ENCODE measurements around the gene CEP104.

The CEP104 gene

DNA sequence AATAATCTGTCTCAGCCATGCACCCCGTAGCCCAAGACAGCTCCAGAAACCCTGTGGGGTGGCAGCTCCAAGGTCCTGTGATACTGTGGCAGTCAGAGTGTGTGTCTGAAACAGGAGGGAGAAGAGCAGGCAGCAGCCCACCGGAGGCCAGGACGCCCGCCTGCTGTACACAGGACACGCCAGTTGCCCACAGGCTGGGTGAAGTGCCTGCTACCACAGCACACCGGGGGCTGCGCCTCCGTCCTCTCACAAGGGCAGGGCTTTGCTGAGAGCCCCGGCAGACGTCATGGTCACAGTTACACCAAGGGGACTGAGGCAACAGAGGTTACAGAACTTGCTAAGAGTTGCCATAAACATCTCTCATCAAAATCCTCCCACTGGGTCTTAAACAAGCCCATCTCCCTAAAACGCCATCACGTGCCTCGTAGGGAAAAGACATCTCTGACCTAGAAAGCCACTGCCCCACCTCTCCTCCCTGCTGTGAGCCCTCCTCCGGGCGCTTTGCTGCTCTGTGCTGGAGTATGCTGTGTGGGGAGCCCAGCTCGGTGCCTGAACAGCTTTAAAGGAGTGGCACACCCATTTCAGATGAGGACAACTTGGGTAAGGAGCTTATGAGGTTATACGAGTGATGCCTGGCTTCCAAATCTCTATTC lies 37.7 kb upstream of the CEP104 start:
- no peak for DNase-seq (ENCODE audit: low read depth)

DNA sequence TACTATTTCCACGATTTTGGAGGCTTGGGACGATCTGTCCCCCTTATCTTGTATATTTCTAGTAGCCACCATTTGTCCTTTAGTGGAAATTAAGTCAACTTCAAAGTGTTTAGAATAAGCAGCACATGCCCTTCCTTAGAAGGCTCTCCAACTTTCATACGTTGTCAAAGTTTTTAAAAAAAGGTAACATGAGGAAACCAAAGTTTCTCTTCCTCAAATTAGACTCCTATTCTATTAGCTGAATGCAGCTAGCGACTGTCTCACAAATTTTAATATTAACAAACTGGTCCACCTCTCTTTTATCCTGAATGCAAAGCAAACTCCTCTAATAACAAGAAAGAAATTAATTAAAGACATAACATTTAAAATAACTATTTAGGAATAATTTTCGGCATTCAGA lies 36.2 kb upstream of the CEP104 start:
- no peak for DNase-seq (ENCODE audit: low read depth)

DNA sequence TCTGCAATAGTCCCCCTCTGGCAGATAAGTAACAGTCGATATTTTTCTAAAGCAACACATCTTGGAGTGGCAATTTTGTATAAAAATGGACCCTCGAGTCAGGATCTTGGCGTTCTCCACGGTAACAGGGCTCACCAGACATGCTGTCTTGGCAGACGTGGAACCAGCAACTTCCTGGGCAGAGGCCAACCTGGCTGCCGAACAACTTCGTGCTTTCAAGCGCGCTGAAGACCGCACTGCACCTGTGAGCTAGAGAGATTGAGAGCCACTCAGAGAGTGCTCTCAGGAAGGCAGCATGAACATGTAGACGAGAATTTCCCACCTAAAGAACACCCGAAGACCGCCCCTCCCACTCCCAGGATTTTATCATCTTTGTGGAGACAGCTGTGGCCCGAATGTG lies 35.7 kb upstream of the CEP104 start:
- no peak for DNase-seq (ENCODE audit: low read depth)

DNA sequence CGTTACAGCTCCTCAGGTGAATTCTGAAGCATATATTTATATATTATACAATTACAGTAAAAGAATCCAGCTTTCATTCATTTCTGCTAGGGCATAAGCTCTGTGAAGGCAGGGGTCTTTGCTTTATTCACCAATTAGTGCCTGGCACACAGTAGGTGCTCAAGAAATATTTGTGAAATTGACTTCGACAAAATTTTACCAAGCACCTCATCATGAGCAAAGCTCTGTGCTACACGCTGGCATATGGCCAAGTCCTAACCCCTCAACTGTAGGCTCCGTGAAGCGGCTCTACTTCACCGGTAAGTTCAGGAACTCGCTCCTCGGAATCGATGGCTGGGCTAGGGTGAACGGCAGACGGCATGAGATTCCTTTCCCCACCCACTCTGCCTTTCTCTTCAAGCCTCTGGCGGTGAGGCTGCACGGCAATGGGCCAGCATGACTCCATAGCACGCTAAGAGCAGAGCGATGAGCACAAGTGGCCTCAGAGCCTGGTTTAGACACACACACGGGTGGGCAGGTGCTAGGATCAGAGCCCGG lies 34.4 kb upstream of the CEP104 start:
- no peak for DNase-seq (ENCODE audit: low read depth)

DNA sequence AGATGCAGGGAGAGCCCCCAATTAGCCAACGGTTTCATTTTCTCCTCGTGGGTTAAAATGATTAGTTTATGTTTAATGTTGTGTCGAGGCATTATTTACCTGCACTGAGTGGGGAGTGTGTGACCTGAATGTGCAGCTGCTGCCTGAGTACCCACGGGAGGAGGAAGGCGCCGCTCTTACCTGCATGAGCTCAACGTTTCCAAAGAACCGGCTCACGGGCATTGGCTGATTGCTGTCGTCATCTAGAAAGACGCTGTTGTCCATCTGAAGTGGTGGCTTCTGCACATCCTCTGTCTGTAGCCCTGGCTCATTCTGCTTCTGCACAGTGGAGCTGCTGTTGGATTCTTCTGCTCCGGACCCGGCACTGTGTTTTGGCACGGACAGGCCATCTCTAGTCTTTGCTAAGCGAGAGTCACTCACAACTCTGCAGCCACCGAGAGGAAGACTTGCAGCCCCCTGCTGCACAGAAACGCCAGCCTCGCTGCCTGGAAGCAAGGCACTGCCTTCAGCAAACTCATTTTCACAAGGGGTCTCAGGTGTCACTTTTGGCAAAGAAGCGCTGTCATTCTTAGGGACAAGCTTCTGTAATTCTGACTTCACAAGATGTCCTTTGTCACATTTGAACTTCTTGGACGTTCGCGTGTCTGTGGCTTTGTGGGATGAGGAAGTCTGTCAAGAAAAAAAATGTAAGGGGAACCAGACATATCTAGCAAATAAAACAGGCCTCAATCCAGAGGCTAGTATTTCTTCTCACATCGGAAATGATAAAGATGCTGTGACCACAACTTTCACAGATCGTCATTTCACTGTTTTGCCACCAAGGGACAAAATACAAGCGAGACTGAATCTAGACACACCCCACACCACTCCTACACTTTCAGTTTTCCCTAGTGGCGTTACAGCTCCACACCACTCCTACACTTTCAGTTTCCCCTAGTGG lies 33.6 kb upstream of the CEP104 start:
- DNase-seq (ENCODE audit: low read depth), result no peak

DNA sequence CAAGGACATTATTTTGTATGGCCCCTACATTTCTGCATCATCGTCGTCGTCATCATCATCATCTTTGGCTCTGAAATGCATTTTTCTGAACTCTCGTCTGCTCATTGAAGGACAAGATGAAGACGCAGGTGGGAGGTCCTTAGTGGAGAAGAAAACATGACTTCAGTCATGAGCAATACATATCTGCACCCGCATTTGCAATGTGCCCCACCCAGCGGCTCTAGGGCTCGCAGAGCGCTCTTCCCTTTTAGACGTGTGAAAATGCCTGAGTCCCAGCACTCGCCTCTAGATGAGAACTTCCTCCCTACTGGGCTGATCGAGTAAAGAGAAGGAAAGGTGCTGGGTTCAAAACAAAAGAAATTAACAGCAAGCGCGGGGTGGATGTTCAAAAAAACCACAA lies 32.9 kb upstream of the CEP104 start:
- no peak for DNase-seq (ENCODE audit: low read depth)

DNA sequence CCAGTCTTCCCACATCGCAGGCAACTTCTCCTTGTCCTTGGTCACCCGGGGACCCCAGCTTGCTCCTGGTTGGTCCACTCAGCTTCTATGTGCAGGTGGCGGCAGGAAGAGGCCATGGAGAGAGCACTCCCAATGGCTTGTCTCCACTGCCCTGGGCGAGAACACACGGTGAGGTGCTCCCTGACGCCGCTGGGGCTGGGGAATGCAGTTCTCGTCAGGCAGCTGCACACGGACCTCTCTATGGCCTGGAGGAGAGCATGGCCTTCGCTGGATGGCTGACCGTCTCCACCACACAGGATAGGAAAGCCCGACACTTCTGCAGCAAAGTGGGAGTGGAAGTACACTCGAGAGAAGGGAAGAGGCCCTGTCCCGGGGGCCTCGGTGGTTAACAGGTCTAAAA lies 31.3 kb upstream of the CEP104 start:
- DNase-seq (ENCODE audit: low read depth), result no peak

DNA sequence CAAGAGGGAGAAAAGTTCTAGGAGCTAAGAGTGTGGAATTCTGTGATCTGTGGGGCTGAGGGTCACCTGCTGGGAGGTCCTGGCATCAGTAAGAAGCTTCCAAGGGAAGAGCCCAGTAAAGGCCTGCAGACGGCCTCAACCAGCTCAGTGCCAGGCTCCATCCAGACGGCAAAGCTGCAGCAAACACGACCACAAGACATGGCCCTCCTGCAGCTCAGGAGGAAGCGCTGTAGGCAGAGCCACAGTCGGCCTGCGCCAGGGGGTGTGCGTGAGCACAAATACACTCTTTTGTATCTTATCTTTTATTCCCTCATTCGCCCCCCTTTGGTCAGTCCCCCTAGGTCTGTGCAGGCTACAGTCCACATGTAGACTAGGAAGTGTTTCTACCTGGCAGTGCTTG lies 29.7 kb upstream of the CEP104 start:
- DNase-seq (ENCODE audit: low read depth), result no peak

DNA sequence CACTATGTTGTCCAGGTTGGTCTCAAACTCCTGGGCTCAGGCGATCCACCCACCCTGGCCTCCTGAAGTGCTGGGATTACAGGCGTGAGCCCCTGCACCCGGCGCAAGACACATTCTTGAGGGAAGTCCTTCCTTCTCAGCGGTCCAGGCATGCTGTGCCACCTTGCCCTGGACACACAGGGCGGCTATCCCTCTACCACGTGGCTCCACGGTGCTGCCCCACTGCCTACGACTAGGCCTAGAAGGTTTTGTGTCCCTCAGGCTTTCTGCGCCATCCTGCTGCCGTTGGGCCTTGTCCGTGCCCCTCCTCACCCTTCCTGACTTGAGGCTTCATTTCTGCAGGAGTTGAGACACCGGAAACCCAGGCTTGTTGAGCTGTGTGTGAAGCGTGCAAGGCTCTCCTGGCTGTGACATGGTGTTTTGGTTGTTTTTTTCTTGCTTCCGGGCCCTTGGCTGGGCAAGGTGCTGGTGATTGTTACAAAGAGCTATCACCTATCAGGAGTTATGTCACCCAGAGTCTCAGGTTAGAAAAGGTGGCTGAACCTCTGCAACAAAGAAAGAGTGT lies 29.2 kb upstream of the CEP104 start:
- DNase-seq (ENCODE audit: low read depth), result no peak

DNA sequence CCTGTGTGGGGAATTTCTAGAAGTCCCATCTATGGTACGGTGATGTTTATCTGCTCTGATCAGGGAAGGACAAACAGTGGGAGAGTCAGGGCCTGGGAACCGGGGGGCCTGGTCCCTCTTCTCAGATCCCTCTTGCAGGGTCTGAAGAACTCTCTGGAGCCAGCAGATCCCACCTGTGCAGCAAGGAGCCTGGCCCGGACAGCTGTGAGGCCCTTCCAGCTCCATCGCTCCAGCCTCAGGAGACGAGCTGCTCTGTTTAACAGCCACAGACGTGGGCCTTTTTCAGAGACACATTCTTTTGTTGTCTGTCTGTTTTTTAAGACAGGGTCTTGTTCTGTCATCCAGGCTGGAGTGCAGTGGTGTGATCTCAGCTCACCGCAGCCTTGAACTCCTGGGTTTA lies 28.6 kb upstream of the CEP104 start:
- DNase-seq (ENCODE audit: low read depth), result no peak

DNA sequence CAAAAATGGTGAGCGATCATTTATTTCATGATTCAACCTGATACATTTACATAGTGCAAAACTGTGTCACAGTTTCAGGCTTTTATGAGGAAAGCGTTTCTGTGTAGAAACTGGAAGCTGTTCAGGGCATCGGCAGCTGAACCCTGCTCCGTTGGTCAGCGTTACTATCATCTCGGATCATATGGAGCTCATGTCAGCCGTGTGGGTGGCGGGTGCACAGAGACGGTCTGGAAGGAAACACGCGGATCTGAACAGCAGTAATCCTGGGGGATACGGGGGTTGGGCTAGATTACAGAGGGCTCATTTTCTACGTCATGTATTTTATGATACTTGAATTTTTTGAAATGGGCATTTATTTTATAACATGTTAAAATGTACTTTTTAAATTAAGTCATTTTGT lies 28.0 kb upstream of the CEP104 start:
- DNase-seq (ENCODE audit: low read depth), result no peak

DNA sequence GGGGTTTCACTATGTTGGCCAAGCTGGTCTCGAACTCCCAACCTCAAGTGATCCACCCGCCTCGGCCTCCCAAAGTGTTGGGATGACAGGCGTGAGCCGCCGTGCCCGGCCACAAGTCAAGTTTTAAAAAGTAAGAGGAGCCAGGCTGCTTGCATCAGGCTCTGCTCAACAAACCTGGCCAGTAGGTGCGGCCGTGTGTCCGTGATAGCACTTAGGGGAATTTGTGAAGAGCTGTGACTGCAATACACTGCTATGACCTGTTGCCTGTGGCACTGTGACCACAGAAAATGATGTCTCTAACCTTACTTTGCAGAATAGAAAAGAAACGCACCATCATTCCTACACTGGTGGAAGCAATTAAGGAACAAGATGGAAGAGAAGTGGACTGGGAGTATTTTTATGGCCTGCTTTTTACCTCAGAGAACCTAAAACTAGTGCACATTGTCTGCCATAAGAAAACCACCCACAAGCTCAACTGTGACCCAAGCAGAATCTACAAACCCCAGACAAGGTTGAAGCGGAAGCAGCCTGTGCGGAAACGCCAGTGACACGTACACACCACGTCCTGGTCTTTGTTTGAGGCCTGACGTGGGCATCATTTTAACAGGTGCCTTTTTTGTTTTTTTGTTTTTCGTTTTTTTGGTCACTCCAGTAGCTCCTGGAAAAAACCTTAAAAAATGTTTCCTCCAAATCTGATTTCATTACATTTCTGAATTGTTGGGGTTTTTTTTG lies 26.3 kb upstream of the CEP104 start:
- no peak for DNase-seq (ENCODE audit: low read depth)

DNA sequence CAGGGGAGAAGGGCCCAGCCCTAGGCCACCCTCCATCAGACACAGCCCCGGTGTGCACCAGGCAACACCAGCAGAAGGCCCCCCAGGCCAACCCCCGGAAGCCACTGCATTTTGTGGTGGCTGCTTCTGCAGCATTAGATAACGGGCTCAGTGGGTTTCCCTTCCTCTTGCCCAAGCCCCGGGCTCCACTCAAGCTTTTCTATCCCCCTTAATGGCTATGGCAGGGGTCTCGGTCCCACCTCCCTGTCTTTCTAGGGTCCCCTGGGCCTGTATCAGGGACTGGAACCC lies 24.1 kb upstream of the CEP104 start:
- no peak for DNase-seq (ENCODE audit: low read depth)

DNA sequence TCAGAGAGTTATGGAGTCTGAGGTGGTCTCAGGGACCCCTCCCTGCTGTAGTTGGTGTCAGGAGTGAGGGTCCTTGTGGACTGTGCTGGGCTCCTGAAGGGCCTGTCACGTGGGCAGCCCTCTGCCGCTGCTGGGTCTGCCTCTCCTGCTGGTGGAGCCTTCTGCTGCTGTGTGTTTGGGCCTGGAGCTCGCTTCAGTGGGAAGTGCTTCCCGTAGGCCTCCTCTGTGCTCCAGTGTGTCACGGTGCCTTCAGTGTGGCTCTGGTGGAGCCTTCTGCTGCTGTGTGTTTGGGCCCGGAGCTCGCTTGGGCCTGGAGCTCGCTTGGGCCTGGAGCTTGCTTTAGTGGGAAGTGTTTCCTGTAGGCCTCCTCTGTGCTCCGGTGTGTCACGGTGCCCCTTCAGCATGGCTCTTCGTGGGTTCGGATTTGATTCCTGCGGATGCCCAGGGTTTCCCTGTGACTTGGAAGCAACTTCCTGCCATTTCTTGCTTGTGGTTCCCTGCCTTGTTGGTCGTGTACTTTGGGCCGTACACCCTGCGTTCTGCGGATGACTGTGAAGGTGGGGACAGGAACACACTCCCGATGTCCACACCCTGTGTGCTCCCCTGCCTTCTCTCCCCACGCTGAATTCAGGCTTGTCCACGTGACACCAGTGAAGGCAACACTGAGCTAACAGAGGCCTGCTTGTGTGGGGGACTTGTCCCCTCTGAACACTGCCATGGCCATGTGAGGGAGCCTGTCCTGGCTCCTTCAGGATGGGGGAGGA lies 23.6 kb upstream of the CEP104 start:
- no peak for DNase-seq (ENCODE audit: low read depth)

DNA sequence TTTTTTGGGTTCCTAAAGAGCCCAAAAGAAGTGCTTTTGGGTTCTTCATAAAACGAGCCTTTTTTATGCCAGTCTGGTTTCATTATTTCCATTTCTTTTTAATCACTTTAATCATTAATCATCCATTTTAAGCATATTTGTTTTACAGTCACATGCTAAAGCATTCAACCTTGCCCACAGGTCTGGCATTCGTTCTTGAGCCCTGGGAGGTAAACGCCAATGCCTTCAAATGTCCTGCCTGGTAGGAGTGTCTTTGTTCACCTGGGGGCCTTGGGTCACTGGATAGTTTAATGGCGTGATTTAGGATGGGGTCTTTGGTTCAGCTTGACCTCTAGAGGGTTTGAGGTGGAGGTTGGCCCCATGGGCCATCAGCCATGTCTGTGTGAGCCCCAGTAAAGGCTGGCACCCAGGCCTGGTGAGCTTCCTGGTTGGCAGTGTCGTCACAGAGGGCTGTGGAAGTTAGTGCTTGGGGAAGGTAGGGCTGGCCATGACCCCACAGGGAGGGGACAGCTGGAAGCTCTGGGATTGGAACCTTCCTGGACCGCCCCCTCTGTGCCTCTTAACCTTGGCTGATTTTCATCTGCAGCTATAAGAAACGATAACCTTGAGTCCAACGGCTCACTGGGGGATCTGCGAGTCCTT lies 22.9 kb upstream of the CEP104 start:
- no peak for DNase-seq (ENCODE audit: low read depth)

DNA sequence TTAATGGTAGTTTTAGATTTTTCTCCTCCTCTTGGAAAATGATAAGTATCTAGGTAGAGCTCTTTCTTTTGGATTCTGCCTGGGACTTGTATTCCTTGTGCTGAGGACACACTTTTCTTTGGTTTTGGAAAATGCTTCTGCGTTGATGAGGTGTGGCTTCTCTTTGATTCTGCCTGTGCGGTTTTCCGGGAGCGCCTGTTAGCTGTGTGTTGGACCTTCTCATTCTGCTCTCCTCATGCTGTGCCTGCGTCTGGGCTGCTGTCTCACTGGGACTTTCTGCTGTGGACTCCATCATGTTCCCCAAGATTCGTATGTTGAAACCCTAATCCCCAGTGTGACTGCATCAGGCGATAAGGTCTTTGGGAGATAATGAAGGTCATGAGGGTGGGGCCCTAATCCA lies 22.1 kb upstream of the CEP104 start:
- no peak for DNase-seq (ENCODE audit: low read depth)

DNA sequence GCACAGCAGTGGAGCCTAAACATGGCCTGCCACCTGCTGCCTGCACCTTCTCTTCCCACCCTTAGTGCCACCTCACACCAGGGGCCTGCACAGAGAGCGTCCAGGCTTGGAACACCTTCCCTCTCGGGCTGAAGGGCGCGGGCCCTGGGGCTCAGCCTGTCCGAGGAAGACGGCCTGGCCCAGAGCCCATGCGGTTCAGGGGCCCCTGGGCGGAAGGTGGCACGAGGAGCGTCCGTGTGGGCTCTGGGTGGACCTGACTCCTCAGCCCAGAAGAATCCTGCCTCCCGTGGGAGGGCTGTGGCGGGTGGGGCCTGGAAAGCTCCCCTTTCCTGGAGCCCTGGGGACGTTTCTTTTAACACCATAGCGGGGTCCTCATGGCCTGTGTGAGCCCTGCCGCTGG lies 19.7 kb upstream of the CEP104 start:
- DNase-seq (ENCODE audit: low read depth), result no peak

DNA sequence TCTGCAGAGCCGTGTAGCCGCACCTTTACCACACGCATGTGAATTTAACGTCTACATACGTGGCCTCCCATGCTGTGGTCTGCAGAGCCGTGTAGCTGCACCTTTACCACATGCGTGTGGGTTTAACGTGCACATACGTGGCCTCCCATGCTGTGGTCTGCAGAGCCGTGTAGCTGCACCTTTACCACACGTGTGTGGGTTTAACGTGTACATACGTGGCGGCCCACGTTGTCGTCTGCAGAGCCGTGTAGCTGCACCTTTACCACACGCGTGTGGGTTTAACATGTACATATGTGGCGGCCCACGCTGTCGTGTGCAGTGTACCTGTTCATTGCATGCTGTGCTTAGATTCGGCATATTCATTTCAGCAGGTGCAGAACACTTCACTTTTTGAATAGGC lies 17.7 kb upstream of the CEP104 start:
- no peak for DNase-seq (ENCODE audit: low read depth)

DNA sequence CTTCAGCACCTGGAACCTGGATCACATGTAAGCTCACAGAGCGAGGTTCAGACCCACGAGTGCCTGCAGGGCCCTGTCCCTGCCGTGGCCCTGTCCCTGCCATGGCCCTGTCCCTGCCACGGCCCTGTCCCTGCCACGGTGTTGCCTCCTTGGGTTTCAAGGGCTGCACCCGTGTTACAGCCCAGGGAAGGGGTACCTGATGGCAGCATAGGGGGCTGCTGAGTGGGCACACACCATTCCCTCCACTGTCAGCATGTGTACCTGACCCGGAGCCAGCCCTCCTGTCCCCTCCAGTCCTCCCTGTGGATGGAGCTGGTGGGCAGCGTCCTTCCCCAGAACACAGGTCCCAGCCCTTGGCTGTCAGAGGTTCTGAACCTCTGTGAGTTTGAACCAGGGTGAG lies 15.5 kb upstream of the CEP104 start:
- no peak for DNase-seq (ENCODE audit: low read depth)

DNA sequence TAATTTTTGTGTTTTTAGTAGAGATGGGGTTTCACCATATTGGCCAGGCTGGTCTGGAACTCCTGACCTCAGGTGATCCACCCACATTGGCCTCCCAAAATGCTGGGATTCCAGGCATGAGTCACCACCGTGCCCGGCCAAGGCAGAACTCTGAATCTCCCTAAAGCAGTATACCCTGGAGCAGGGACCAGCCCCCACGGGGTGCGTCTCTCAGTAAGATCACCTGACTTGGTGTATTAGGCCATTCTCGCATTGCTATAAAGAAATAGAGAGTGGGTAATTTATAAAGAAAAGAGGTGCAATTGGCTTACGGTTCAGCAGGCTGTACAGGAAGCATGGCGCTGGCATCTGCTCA lies 14.4 kb upstream of the CEP104 start:
- DNase-seq (ENCODE audit: low read depth), result no peak

DNA sequence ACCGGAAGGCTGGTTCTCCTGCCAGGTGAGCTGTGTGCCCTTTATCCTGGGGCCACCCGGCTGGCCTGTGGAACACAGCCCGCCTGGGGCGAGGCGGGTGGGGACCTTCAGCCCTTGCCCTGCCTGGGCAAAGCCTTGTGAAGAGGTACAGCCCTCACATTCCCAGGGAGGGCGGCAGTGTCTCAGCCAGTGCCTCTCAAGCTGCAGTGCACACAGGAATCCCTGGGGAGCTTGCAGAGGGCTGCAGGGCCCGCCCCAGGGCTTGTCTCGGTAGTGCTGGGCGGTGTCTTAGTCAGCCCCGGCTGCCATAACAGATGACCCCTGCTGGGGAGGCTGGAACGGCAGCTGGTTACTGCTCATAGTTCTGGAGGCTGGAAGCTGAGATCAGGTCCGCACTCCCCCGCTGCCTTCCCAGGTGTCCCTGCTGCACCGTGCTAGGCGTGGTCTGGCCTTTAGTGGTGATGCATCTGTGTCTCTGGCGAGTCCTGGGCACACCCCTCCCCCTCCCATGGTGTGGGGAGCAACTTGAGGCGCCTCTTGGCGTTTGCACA lies 12.8 kb upstream of the CEP104 start:
- DNase-seq (ENCODE audit: low read depth), result peak; percentile 25

All from ELR (cell line).